Measurements from ENCODE around the gene UBE2E2.

- TF ChIP-seq GATA3 (IDR thresholded peaks at IDR 0.05; ENCODE audit: low read depth, low read length) (no peak), GATA2 (IDR thresholded peaks at IDR 0.05; ENCODE audit: low read depth, low read length) (no peak)
These were observed 390.9 kb downstream of the UBE2E2 start for GRCh38 chr3:23594066-23594465.

All from SH-SY5Y (cell line).